Ectodermal cell (in vitro differentiated cells): ENCODE results near the gene ZFHX3.

Experiments
- H3K27ac ChIP-seq: 2 replicates; pipeline ENCODE4 v1.7.0; 2013; ENCODE audit warnings: mild to moderate bottlenecking, low read depth, low read length; ENCODE audit not compliant: insufficient read depth, poor library complexity, severe bottlenecking
- H3K27me3 ChIP-seq: 2 replicates; pipeline ENCODE4 v1.7.0; 2013; ENCODE audit warnings: mild to moderate bottlenecking, low read length; ENCODE audit not compliant: insufficient read depth, control insufficient read depth, poor library complexity, severe bottlenecking
- H3K36me3 ChIP-seq: one replicate; pipeline ENCODE4 v1.7.0; 2013; ENCODE audit warnings: low read length; ENCODE audit not compliant: control insufficient read depth, insufficient read depth
- H3K4me1 ChIP-seq: one replicate; pipeline ENCODE4 v1.7.0; 2013; ENCODE audit warnings: low read length; ENCODE audit not compliant: control insufficient read depth, insufficient read depth
- H3K4me3 ChIP-seq: 2 replicates; pipeline ENCODE4 v1.7.0; 2013; ENCODE audit warnings: low read depth, low read length, control low read depth; ENCODE audit not compliant: insufficient read depth
- H3K9me3 ChIP-seq: 2 replicates; pipeline ENCODE4 v1.7.0; 2013; ENCODE audit warnings: mild to moderate bottlenecking, low read length, moderate library complexity; ENCODE audit not compliant: control insufficient read depth
- WGBS, 2 experiments: methylation state at CpG; one replicate each; pipeline ENCODE4 v1.1.7; 2013; ENCODE audit warnings: missing lambda C conversion rate in 2 of 2; 5-methylcytosine and 5-hydroxymethylcytosine counted together

The ZFHX3 gene

GRCh38 chr16:73028721-73029361 is 19.1 kb downstream of the ZFHX3 start:
- WGBS, 2 experiments: 78 to 80% methylated on average over 9 of the region's 9 CpGs
- Histone ChIP-seq H3K4me1 (peaks cover 36% of the 10 kb centered on the region), H3K27me3 (peaks cover 78% of the 10 kb centered on the region)

GRCh38 chr16:73028263-73028662 is 19.7 kb downstream of the ZFHX3 start:
- Histone ChIP-seq H3K27me3 (peaks cover 75% of the 10 kb centered on the region), H3K27ac (no peak overlapping the region), H3K4me1 (peaks cover 34% of the 10 kb centered on the region)

More at GRCh38 chr16:73028721-73029361, 19.1 kb downstream of the ZFHX3 start:
- no peaks in the 10 kb centered on the region for H3K9me3 ChIP-seq
- H3K27ac ChIP-seq: no peak overlapping the region
- H3K4me3 ChIP-seq: no peak overlapping the region
- no peaks in the 10 kb centered on the region for H3K36me3 ChIP-seq

GRCh38 chr16:73027685-73028111 is 20.2 kb downstream of the ZFHX3 start:
- peaks cover 75% of the 10 kb centered on the region for H3K27me3 ChIP-seq
- 84 to 89% methylated on average over 10 of the region's 10 CpGs for WGBS, 2 experiments

More at GRCh38 chr16:73028263-73028662, 19.7 kb downstream of the ZFHX3 start:
- H3K9me3 ChIP-seq: no peaks in the 10 kb centered on the region
- no peak overlapping the region for H3K4me3 ChIP-seq
- WGBS, 2 experiments: 88 to 95% methylated on average over 9 of the region's 9 CpGs
- no peaks in the 10 kb centered on the region for H3K36me3 ChIP-seq

GRCh38 chr16:73026754-73027684 is 20.9 kb downstream of the ZFHX3 start:
- H3K4me3 ChIP-seq: no peak overlapping the region
- H3K4me1 ChIP-seq: peaks cover 21% of the 10 kb centered on the region
- WGBS, 2 experiments: 89 to 90% methylated on average over 13 of the region's 13 CpGs
- peaks cover 68% of the 10 kb centered on the region for H3K27me3 ChIP-seq
- H3K27ac ChIP-seq: no peak overlapping the region
- no peaks in the 10 kb centered on the region for H3K9me3 ChIP-seq
- H3K36me3 ChIP-seq: no peaks in the 10 kb centered on the region

More at GRCh38 chr16:73027685-73028111, 20.2 kb downstream of the ZFHX3 start:
- no peak overlapping the region for H3K27ac ChIP-seq
- no peaks in the 10 kb centered on the region for H3K9me3 ChIP-seq
- no peak overlapping the region for H3K4me3 ChIP-seq
- H3K36me3 ChIP-seq: no peaks in the 10 kb centered on the region
- H3K4me1 ChIP-seq: peaks cover 28% of the 10 kb centered on the region

GRCh38 chr16:73025856-73026210 is 22.1 kb downstream of the ZFHX3 start:
- Histone ChIP-seq H3K27ac (no peak overlapping the region), H3K27me3 (peaks cover 56% of the 10 kb centered on the region)
- WGBS, 2 experiments: 76 to 81% methylated on average over 7 to 8 of the region's 8 CpGs

GRCh38 chr16:73025151-73025855 is 22.6 kb downstream of the ZFHX3 start:
- Histone ChIP-seq H3K4me3 (no peak overlapping the region), H3K9me3 (no peaks in the 10 kb centered on the region), H3K36me3 (no peaks in the 10 kb centered on the region), H3K4me1 (peaks cover 9% of the 10 kb centered on the region), H3K27ac (no peak overlapping the region), H3K27me3 (peaks cover 51% of the 10 kb centered on the region)
- WGBS, 2 experiments: 86 to 88% methylated on average over 11 of the region's 11 CpGs

More at GRCh38 chr16:73025856-73026210, 22.1 kb downstream of the ZFHX3 start:
- Histone ChIP-seq H3K4me3 (no peak overlapping the region), H3K9me3 (no peaks in the 10 kb centered on the region), H3K36me3 (no peaks in the 10 kb centered on the region), H3K4me1 (peaks cover 10% of the 10 kb centered on the region)

GRCh38 chr16:73024571-73025105 is 23.3 kb downstream of the ZFHX3 start:
- Histone ChIP-seq H3K36me3 (no peaks in the 10 kb centered on the region), H3K27me3 (peaks cover 44% of the 10 kb centered on the region), H3K27ac (no peak overlapping the region), H3K9me3 (no peaks in the 10 kb centered on the region), H3K4me1 (peaks cover 9% of the 10 kb centered on the region), H3K4me3 (no peak overlapping the region)
- 90 to 92% methylated on average over 13 of the region's 13 CpGs for WGBS, 2 experiments

GRCh38 chr16:73023752-73024570 is 24.0 kb downstream of the ZFHX3 start:
- peaks cover 37% of the 10 kb centered on the region for H3K27me3 ChIP-seq
- H3K4me1 ChIP-seq: peaks cover 9% of the 10 kb centered on the region
- 80 to 84% methylated on average over 22 of the region's 22 CpGs for WGBS, 2 experiments
- no peaks in the 10 kb centered on the region for H3K9me3 ChIP-seq
- no peak overlapping the region for H3K27ac ChIP-seq
- H3K36me3 ChIP-seq: no peaks in the 10 kb centered on the region
- no peak overlapping the region for H3K4me3 ChIP-seq

GRCh38 chr16:73023320-73023719 is 24.6 kb downstream of the ZFHX3 start:
- Histone ChIP-seq H3K27me3 (peaks cover 31% of the 10 kb centered on the region), H3K36me3 (no peaks in the 10 kb centered on the region), H3K9me3 (no peaks in the 10 kb centered on the region), H3K4me1 (peaks cover 9% of the 10 kb centered on the region), H3K4me3 (no peak overlapping the region), H3K27ac (no peak overlapping the region)
- WGBS, 2 experiments: 93 to 95% methylated on average over 10 of the region's 10 CpGs
